GM19025 (cell line): ENCODE results near the gene BPIFA1.

Experiments
- ATAC-seq: cut with Tn5 transposase; IDR thresholded peaks from one replicate; pipeline ENCODE4 v1.9.1; 2021; ENCODE audit warnings: mild to moderate bottlenecking, low read depth, moderate library complexity; ENCODE audit not compliant: unreplicated experiment

Gene BPIFA1

GRCh38 chr20:33277471-33278441, 42.0 kb downstream of the BPIFA1 start:
- no peak for ATAC-seq

- no peak for ATAC-seq
Measured at GRCh38 chr20:33278700-33279099, 42.9 kb downstream of the BPIFA1 start.

- ATAC-seq: no peak
Measured at GRCh38 chr20:33279261-33279910, 43.6 kb downstream of the BPIFA1 start.

- no peak for ATAC-seq
Measured at GRCh38 chr20:33280000-33280680, 44.3 kb downstream of the BPIFA1 start.

GRCh38 chr20:33280775-33281174, 45.0 kb downstream of the BPIFA1 start:
- no peak for ATAC-seq

- no peak for ATAC-seq
Measured at GRCh38 chr20:33281550-33282146, 45.9 kb downstream of the BPIFA1 start.

- ATAC-seq: no peak
Measured at GRCh38 chr20:33282196-33282934, 46.6 kb downstream of the BPIFA1 start.

- ATAC-seq: no peak
Measured at GRCh38 chr20:33282991-33283555, 47.3 kb downstream of the BPIFA1 start, which contains the start of gene BPIFB1. Gene BPIFB1 (plus strand): TSS chr20:33283214. CDS start chr20:33286074, 2,860 bp downstream.

GRCh38 chr20:33284284-33284683, 48.5 kb downstream of the BPIFA1 start:
- no peak for ATAC-seq

- ATAC-seq: no peak
Measured at GRCh38 chr20:33284937-33285336, 49.1 kb downstream of the BPIFA1 start.

GRCh38 chr20:33285861-33286495, 50.2 kb downstream of the BPIFA1 start:
- no peak for ATAC-seq

- ATAC-seq: no peak
Measured at GRCh38 chr20:33287884-33288283, 52.1 kb downstream of the BPIFA1 start.

GRCh38 chr20:33290852-33291251, 55.1 kb downstream of the BPIFA1 start:
- no peak for ATAC-seq

GRCh38 chr20:33291416-33291815, 55.6 kb downstream of the BPIFA1 start:
- ATAC-seq: no peak

- ATAC-seq: no peak
Measured at GRCh38 chr20:33291830-33292355, 56.1 kb downstream of the BPIFA1 start.
